MV-4-11 (cell line): ENCODE results near the gene MYLK2.

ENCODE experiments used
- DNase-seq: peaks from one replicate; lab custom pipeline; 2025; lab: John Stamatoyannopoulos, UW

MYLK2 gene

DNA sequence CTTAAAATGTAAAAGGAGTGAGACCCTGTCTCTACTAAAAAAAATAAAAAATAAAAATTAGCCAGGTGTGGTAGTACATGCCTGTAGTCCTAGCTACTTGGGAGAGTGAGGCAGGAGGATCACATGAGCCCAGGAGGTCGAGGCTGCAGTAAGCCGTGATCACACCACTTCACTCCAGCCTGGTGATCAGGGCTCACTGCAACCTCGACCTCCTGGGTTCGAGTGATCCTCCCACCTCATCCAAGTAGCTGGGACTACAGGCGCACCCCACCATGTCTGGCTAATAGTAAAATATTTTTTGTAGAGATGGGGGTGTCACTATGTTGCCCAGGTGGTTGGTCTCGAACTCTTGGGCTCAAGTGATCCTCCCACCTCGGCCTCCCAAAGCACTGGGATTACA is 34.3 kb downstream of the MYLK2 start:
- no peak for DNase-seq

- DNase-seq = no peak
Measured at GRCh38 chr20:31856516-31856915, 37.4 kb downstream of the MYLK2 start.

- no peak for DNase-seq
Measured at GRCh38 chr20:31857861-31858759, 39.0 kb downstream of the MYLK2 start.

- no peak for DNase-seq
Measured at GRCh38 chr20:31858760-31859083, 39.6 kb downstream of the MYLK2 start.

DNA sequence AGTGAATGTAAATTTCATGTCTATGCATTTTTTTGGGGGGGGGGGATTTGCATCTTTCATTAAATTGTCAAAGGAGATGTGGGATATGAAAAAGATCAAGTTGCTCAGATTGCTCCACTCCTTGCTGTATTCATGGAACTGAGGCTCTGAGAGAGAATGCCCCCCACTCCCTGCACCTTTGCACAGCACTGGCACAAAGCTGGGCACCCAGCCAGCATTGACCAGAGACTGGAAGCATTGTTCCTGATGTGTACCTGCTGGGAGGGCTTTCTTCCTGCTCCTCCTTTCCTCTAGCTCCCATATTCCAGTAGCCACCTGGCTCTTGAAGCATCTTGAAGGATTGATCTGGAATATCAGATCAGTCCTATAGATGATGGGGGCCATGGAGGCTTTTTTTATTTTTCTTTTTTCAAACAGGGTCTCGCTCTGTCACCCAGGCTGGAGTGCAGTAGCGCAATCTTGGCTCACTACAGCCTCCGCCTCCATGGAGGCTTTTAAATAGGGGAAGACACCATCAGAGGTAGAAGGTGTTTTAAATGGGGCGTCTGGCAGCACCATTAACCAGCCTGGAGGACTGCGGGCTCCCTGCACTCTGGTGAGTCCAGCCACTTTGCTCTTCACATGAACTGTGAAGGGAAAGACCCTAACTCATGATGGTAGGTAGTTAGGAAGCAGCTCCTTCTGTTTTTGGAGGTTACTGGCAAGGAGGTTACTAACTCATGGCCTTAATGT is 40.3 kb downstream of the MYLK2 start:
- no peak for DNase-seq

- no peak for DNase-seq
Measured at GRCh38 chr20:31859998-31860380, 40.8 kb downstream of the MYLK2 start.

- DNase-seq = no peak
Measured at GRCh38 chr20:31860390-31861134, 41.4 kb downstream of the MYLK2 start.

DNA sequence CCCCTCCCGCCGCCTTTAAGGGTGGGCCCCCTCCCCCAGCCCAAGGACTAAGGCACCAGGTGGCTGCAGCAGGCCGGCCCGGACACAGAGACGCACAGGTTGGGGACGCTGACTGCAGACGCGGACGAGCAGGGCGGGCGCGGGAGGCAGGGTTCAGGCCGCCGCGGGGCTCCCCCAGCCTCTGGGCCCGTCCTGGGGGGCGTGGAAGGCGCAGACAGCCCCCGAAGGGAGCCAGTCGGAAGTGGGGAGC is 41.9 kb downstream of the MYLK2 start:
- DNase-seq = no peak

GRCh38 chr20:31861385-31862156 is 42.4 kb downstream of the MYLK2 start:
- peak; percentile 61 for DNase-seq

- DNase-seq = no peak
Measured at GRCh38 chr20:31862157-31862470, 43.0 kb downstream of the MYLK2 start.

DNA sequence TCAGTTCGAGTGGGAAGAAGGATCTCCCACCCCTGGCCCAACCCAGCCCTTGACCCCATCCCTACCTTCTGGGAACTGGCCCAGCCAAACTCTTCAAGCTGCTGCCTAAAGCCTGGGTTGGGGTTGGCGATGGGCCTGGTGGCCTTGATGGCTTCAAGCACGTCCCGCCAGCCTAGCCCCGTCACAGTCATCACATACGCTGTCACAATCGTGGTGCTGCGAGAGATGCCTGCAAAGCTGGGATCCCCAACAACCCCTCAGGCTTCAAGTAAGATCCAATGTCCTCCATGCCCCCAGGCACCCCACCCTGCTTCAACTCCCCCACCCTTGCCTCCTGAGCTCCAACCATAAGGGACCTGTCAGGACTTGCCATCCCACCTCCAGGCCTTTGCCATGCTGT is 43.4 kb downstream of the MYLK2 start:
- DNase-seq = no peak

GRCh38 chr20:31863296-31864085 is 44.3 kb downstream of the MYLK2 start:
- no peak for DNase-seq

DNA sequence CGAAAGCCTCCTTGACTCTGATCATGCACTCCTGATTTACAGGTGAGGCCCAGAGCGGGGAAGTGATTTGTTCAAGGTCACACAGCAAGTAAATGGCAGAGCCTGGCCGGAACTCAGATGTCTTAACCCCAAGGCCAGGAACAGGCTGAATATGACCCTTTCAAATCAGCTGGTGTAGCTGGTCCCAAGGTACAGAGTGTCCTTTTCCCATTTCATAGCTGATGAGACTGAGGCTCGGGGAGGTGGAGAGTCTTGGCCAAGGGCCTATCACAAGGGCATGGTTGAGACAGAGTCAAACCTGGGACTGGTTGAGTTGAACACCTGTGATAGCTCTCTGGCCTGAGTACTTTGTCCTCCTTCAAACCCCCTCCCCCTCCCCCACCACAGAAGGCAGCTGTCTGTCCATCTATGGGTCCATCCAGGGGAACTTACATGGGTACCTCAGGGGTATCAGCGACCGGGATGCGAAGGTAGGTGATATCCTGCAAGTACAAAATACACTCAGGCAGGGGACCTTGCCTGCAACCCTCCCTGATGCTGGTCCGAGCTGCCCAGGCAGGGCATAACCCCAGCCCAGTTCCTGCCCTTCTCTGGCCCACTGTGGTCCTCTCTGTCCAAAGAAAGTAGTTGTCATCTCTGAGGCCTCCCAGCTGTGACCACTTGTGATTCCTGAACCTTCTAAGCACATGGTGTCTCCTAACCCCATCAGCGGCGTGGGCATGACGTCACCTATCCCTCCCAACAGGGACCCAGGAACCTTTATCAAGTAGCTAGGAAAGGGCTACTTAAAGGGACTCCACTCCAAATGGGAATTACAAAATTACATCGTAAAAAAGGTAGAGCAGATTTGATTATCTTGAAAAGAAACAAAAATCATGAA is 45.6 kb downstream of the MYLK2 start:
- no peak for DNase-seq

GRCh38 chr20:31866221-31866620 is 47.1 kb downstream of the MYLK2 start:
- no peak for DNase-seq

- DNase-seq = no peak
Measured at GRCh38 chr20:31868853-31869672, 49.9 kb downstream of the MYLK2 start.

DNA sequence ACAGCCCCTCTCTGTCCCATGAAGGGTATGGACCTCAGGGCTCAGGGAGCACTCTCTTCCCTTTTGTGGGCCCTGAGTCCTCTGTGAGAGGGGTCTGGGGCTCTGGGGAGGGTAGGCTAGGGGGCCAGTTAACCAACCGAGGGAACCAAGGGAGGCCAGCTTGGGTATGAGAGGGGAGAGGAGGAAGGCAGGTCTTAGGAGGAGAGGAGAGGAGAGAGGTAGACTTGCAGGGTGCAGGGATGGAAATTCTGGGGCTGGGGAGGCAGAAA is 50.5 kb downstream of the MYLK2 start:
- no peak for DNase-seq

DNA sequence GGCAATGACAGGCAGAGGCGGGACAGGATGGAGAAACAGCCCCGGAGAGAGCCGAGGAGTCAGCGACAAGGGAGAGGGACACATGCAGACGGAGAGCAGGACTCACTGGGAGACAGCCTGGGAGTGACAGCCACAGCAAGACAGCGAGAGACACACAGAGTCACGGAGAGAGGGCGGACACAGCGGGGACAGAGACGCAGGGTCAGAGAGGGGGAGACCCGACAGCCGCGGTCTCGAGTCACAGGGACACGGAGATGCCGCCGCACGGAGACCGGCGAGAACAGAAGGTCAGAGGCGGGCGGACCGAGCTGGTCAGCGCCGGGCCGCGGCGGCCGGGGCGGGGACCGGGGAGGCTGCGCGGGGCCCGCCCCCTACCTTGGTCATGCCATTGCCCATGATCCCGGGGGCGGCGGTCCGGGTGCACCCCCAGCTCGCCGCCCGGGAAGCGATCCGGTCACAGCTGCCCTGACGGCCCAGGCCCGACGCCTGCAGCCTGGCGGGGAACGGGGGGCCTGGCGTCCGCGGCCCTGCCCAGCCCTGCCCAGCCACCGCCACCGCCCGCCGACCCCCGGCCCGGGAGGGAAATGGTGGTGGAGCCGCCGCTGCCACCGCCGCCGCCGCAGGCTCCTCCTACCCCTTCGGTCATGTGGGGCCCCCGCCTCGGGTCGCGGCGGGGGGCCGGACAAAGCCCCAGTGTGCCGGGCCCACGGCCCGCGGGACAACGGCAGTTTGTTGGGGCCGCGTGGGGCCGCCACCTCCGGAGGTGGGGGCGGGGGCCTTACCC is 51.0 kb downstream of the MYLK2 start, which contains the start of the genes DUSP15 and TTLL9:
Gene DUSP15 (minus strand): TSS at position 586 of the 784 bp plus-strand sequence. CDS start 190 bp downstream, at position 396.
Gene TTLL9 (plus strand): TSS at position 693 of the 784 bp plus-strand sequence. CDS start 493 bp downstream, outside the sequence.
- DNase-seq = no peak

DNA sequence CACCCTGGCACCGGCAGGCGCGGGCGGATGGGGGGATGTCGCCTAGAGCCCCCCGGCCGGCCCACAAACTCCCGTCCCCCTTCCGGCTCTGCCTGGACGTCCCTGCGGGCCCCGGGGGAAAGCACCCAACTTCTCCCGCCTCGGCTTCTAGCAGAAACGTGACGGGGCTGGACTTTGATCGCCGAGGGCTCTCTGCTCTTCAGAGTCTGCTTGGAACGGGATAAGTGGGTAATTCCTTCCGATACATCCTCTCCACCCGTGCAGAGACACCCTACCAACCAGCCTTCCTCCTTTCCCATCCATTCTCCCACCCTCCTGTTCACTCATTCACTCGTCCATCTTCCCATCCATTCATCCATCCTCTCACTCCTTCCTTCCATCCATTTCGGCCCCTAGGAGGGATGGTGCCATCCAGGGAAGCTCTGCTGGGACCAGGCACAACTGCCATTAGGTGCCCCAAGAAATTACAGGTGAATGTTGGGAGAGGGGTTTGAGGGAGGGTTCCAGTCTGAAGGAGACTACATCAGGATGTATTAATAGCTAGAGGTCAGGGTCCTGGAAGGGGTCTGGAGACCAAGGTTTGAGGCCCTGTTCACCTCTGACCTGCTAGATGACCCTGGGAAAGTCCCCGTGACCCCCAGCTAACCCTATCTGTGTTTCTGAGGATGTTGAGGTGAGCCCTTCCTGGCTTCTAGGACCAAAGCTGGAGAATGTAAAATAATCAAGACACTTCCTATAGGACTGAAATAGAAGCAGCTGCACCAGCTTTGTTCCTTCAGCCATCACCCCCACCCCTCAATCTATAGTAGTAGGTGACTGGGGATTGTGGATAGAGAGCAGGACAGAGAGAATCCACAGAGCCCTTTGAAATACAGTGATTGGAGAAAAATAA is 51.8 kb downstream of the MYLK2 start:
- DNase-seq = no peak
